OCI-LY1 (cell line): ENCODE data around the gene PTPN22.

Experiments
- H2AFZ ChIP-seq: fragments of 200-600 bp; sonication (generic), shearing (Covaris generic); 2 replicates; pipeline ENCODE4 v1.6.0; 2014; ENCODE audit warnings: antibody characterized with exemption, mild to moderate bottlenecking, low read length
- H3F3A ChIP-seq: fragments of 200-600 bp; sonication (generic), shearing (Covaris generic); 2 replicates; pipeline ENCODE4 v1.6.0; 2014; ENCODE audit warnings: mild to moderate bottlenecking, antibody characterized with exemption, low read length, moderate library complexity; ENCODE audit not compliant: insufficient read depth
- H3K27ac ChIP-seq: fragments of 200-600 bp; sonication (generic); 2 replicates; pipeline ENCODE4 v1.5.1; 2014; ENCODE audit warnings: low read length, mixed run types, mild to moderate bottlenecking, low read depth; ENCODE audit not compliant: poor library complexity, severe bottlenecking
- H3K27me3 ChIP-seq: fragments of 200-600 bp; sonication (generic); 2 replicates; pipeline ENCODE4 v1.6.0; 2014; ENCODE audit warnings: antibody characterized with exemption, mild to moderate bottlenecking, low read length, moderate library complexity; ENCODE audit not compliant: insufficient read depth
- H3K36me3 ChIP-seq: fragments of 200-600 bp; sonication (generic); 2 replicates; pipeline ENCODE4 v1.6.1; 2014; ENCODE audit warnings: mild to moderate bottlenecking, antibody characterized with exemption, low read length, moderate library complexity, mixed read lengths; ENCODE audit not compliant: insufficient read depth
- H3K4me1 ChIP-seq: fragments of 200-600 bp; sonication (generic); 2 replicates; pipeline ENCODE4 v1.5.1; 2014; ENCODE audit warnings: mild to moderate bottlenecking, low read length, moderate library complexity; ENCODE audit not compliant: insufficient read depth, severe bottlenecking
- H3K4me2 ChIP-seq: fragments of 200-600 bp; sonication (generic), shearing (Covaris generic); 2 replicates; pipeline ENCODE4 v1.6.1; 2014; ENCODE audit warnings: low read length
- H3K4me3 ChIP-seq: fragments of 200-600 bp; sonication (generic); 2 replicates; pipeline ENCODE4 v1.5.1; 2014; ENCODE audit warnings: low read length, low read depth, mild to moderate bottlenecking, mixed read lengths; ENCODE audit not compliant: poor library complexity, severe bottlenecking
- H3K79me2 ChIP-seq: fragments of 200-600 bp; shearing (Covaris generic); 2 replicates; pipeline ENCODE4 v1.6.1; 2016; ENCODE audit warnings: mixed run types, low read length, mixed read lengths; ENCODE audit not compliant: insufficient read depth
- H3K9ac ChIP-seq: fragments of 200-600 bp; sonication (generic), shearing (Covaris generic); 2 replicates; pipeline ENCODE4 v1.6.1; 2014; ENCODE audit warnings: mild to moderate bottlenecking, low read length, mixed read lengths
- H3K9me2 ChIP-seq: fragments of 200-600 bp; sonication (generic), shearing (Covaris generic); 2 replicates; pipeline ENCODE4 v1.6.1; 2014; ENCODE audit warnings: low read depth, mild to moderate bottlenecking, low read length, mixed read lengths
- H3K9me3 ChIP-seq: fragments of 200-600 bp; shearing (Covaris generic); 2 replicates; pipeline ENCODE4 v1.6.1; 2014; ENCODE audit warnings: low read length, mixed read lengths
- H4K20me1 ChIP-seq: fragments of 200-600 bp; sonication (generic), shearing (Covaris generic); 2 replicates; pipeline ENCODE4 v1.6.0; 2016; ENCODE audit warnings: mild to moderate bottlenecking, low read length; ENCODE audit not compliant: insufficient read depth
- EZH2 ChIP-seq: fragments of 200-600 bp; sonication (generic), shearing (Covaris generic); IDR thresholded peaks from 2 replicates; pipeline ENCODE4 v1.8.0; 2017; ENCODE audit warnings: borderline replicate concordance, mixed run types, mild to moderate bottlenecking, antibody characterized with exemption, low read length, moderate library complexity, mixed read lengths
- TF ChIP-seq, protein P1 (sequence below): fragments of 200-600 bp; sonication (generic), shearing (Covaris generic); IDR thresholded peaks from 2 replicates; pipeline ENCODE4 v1.5.1; 2017; ENCODE audit warnings: mild to moderate bottlenecking, antibody characterized with exemption, low read length, moderate library complexity, mixed read lengths

The PTPN22 gene

DNA sequence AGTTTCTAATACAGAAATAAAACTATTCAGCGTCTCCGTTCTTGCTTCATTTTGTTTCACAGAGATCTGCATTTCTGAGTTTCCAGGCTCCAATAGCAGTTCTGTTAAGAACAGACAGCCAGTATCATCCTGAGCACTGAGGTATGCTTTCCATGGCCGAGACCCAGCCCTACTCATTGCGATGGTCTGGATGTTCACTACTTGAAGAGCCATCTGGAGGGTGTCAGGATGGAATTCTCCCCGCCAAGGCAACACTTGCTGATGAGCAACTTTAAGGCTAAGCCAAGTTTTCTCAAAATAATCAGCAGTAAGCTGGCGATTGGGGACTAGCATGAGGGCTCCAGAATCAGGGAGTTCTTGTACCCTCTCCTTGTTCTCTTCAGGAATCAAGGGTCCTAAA, 23.6 kb upstream of the PTPN22 start:
- H2AFZ ChIP-seq: no peak overlapping the region
- no peak overlapping the region for H3K4me3 ChIP-seq
- TF ChIP-seq EZH2: no peak
- TF ChIP-seq, protein P1, sequence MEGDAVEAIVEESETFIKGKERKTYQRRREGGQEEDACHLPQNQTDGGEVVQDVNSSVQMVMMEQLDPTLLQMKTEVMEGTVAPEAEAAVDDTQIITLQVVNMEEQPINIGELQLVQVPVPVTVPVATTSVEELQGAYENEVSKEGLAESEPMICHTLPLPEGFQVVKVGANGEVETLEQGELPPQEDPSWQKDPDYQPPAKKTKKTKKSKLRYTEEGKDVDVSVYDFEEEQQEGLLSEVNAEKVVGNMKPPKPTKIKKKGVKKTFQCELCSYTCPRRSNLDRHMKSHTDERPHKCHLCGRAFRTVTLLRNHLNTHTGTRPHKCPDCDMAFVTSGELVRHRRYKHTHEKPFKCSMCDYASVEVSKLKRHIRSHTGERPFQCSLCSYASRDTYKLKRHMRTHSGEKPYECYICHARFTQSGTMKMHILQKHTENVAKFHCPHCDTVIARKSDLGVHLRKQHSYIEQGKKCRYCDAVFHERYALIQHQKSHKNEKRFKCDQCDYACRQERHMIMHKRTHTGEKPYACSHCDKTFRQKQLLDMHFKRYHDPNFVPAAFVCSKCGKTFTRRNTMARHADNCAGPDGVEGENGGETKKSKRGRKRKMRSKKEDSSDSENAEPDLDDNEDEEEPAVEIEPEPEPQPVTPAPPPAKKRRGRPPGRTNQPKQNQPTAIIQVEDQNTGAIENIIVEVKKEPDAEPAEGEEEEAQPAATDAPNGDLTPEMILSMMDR: no peak
- no peak overlapping the region for H3K27ac ChIP-seq
- H3K27me3 ChIP-seq: no peaks in the 10 kb centered on the region
- H3K79me2 ChIP-seq: no peaks in the 10 kb centered on the region
- H3K9ac ChIP-seq: no peak overlapping the region
- no peaks in the 10 kb centered on the region for H4K20me1 ChIP-seq
- no peak overlapping the region for H3K4me2 ChIP-seq
- H3K9me2 ChIP-seq: no peaks in the 10 kb centered on the region
- no peaks in the 10 kb centered on the region for H3K9me3 ChIP-seq
- peaks cover 64% of the 10 kb centered on the region for H3K36me3 ChIP-seq
- H3F3A ChIP-seq: no peaks in the 10 kb centered on the region
- H3K4me1 ChIP-seq: peaks cover 5% of the 10 kb centered on the region

DNA sequence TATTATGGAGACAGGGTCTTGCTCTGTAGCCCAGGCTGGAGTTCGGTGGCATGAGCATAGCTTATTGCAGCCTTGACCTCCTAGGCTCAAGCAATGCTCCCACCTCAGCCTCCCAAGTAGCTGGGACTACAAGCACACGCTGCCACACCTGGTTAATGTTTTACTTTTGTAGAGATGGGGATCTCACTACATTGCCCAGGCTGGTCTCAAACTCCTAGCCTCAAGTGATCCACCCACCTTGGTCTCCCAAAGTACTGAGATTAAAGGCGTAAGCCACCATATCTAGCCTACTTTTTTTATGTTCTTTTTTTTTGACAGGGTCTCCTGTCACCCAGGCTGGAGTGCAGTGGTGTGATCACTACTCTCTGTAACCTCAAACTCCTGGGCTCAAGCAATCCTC, 21.8 kb upstream of the PTPN22 start:
- Histone ChIP-seq H3K9me2 (no peaks in the 10 kb centered on the region), H3K27ac (no peak overlapping the region)

DNA sequence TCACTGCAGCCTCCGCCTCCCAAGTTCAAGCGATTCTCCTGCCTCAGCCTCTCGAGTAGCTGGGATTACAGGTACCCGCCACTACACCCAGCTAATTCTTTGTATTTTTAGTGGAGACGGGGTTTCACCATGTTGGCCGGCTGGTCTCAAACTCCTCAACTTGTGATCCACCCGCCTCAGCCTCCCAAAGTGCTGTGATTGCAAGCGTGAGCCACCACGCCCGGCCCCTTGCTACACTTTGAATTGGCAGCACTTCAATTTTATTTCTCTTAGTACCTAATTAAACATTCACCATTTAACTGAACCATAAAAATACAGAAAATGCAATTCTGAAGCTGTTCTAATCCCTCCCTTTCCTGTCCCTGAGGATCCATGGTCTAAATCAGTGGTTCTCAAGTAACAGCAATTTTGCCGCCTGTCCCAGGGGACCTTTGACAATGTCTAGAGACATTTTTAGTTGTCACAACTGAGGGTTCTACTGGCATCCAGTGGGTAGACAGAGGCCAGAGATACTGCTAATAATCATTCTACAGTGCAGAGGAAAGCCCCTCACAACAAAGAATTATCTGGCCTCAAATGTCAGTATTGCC, 20.2 kb upstream of the PTPN22 start:
- no peak overlapping the region for H3K4me3 ChIP-seq
- H3K27ac ChIP-seq: no peak overlapping the region
- H3K9me3 ChIP-seq: no peaks in the 10 kb centered on the region
- H4K20me1 ChIP-seq: no peaks in the 10 kb centered on the region
- H3K4me2 ChIP-seq: no peak overlapping the region
- H3K79me2 ChIP-seq: no peaks in the 10 kb centered on the region
- H3K36me3 ChIP-seq: peaks cover 30% of the 10 kb centered on the region
- no peaks in the 10 kb centered on the region for H3K9me2 ChIP-seq
- H3K27me3 ChIP-seq: no peaks in the 10 kb centered on the region
- H3F3A ChIP-seq: no peaks in the 10 kb centered on the region
- TF ChIP-seq, protein P1: no peak
- no peak for TF ChIP-seq EZH2
- H2AFZ ChIP-seq: no peak overlapping the region
- peaks cover 5% of the 10 kb centered on the region for H3K4me1 ChIP-seq
- no peak overlapping the region for H3K9ac ChIP-seq

More for the DNA sequence above, 21.8 kb upstream of the PTPN22 start:
- H3K4me3 ChIP-seq: no peak overlapping the region
- peaks cover 46% of the 10 kb centered on the region for H3K36me3 ChIP-seq
- no peak overlapping the region for H3K9ac ChIP-seq
- no peak for TF ChIP-seq EZH2
- TF ChIP-seq, protein P1: no peak
- H3F3A ChIP-seq: no peaks in the 10 kb centered on the region
- no peaks in the 10 kb centered on the region for H3K27me3 ChIP-seq
- H3K4me1 ChIP-seq: peaks cover 5% of the 10 kb centered on the region
- H3K4me2 ChIP-seq: no peak overlapping the region
- H3K9me3 ChIP-seq: no peaks in the 10 kb centered on the region
- no peak overlapping the region for H2AFZ ChIP-seq
- H4K20me1 ChIP-seq: no peaks in the 10 kb centered on the region
- H3K79me2 ChIP-seq: no peaks in the 10 kb centered on the region
